ENCODE results near the gene PARD3.

PARD3 gene

DNA sequence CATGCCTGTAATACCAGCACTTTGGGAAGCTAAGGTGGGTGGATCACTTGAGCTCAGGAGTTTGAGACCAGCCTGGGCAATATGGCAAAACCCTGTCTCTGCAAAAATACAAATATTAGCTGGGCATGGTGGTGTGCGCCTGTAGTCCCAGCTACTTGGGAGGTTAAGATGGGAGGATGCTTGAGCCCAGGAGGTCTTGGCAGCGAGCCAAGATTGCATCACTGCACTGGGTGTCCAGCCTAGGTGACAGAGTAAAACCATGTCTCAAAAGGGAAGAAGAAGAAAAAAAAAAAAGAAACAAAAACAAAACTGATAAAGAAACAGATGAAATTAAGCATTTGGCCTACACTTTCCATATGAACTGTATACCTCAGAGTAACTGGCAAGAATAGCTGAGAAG lies 319.2 kb downstream of the PARD3 start:
- TF ChIP-seq POLR2AphosphoS5 (IDR thresholded peaks at IDR 0.05; ENCODE audit: low read depth, low read length) (no peak), FOXP2 (optimal IDR thresholded peaks at IDR 0.05; ENCODE audit: borderline replicate concordance, extremely low read depth, extremely low read length, insufficient read depth) (no peak), SIN3A (IDR thresholded peaks at IDR 0.05; ENCODE audit: borderline replicate concordance, insufficient read depth, low read length) (no peak), TAF1 (IDR thresholded peaks at IDR 0.05; ENCODE audit: borderline replicate concordance, insufficient read depth, low read length) (no peak)
- TF ChIP-seq, protein P1, sequence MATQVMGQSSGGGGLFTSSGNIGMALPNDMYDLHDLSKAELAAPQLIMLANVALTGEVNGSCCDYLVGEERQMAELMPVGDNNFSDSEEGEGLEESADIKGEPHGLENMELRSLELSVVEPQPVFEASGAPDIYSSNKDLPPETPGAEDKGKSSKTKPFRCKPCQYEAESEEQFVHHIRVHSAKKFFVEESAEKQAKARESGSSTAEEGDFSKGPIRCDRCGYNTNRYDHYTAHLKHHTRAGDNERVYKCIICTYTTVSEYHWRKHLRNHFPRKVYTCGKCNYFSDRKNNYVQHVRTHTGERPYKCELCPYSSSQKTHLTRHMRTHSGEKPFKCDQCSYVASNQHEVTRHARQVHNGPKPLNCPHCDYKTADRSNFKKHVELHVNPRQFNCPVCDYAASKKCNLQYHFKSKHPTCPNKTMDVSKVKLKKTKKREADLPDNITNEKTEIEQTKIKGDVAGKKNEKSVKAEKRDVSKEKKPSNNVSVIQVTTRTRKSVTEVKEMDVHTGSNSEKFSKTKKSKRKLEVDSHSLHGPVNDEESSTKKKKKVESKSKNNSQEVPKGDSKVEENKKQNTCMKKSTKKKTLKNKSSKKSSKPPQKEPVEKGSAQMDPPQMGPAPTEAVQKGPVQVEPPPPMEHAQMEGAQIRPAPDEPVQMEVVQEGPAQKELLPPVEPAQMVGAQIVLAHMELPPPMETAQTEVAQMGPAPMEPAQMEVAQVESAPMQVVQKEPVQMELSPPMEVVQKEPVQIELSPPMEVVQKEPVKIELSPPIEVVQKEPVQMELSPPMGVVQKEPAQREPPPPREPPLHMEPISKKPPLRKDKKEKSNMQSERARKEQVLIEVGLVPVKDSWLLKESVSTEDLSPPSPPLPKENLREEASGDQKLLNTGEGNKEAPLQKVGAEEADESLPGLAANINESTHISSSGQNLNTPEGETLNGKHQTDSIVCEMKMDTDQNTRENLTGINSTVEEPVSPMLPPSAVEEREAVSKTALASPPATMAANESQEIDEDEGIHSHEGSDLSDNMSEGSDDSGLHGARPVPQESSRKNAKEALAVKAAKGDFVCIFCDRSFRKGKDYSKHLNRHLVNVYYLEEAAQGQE (IDR thresholded peaks at IDR 0.05; ENCODE audit: insufficient read depth in 1 of 2, low read depth in 2 of 2, low read length in 2 of 2): no peak

DNA sequence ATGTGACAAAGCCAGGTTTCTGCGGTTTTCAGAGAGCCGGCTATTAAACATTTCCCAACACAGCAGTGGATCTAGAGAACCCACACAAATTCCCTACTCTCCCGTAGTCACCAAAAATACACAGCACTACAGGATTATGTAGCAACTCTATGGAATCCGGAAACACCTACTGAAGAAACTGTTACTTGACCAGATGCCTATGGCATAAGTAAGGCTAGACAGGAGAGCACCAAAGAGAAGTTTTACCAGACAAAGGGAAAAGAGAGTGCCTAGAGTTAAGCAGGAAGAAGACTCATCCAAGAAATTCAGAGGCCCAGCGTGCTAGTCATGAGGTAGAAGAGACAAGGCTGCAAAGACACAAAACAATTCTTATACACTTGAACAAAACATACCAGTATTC lies 321.1 kb downstream of the PARD3 start:
- no peak for TF ChIP-seq TAF1 (IDR thresholded peaks at IDR 0.05; ENCODE audit: borderline replicate concordance, insufficient read depth, low read length)
- TF ChIP-seq SIN3A (IDR thresholded peaks at IDR 0.05; ENCODE audit: borderline replicate concordance, insufficient read depth, low read length): no peak
- TF ChIP-seq FOXP2 (optimal IDR thresholded peaks at IDR 0.05; ENCODE audit: borderline replicate concordance, extremely low read depth, extremely low read length, insufficient read depth): no peak
- TF ChIP-seq, protein P1 (IDR thresholded peaks at IDR 0.05; ENCODE audit: insufficient read depth in 1 of 2, low read depth in 2 of 2, low read length in 2 of 2): no peak
- TF ChIP-seq POLR2AphosphoS5 (IDR thresholded peaks at IDR 0.05; ENCODE audit: low read depth, low read length): no peak

DNA sequence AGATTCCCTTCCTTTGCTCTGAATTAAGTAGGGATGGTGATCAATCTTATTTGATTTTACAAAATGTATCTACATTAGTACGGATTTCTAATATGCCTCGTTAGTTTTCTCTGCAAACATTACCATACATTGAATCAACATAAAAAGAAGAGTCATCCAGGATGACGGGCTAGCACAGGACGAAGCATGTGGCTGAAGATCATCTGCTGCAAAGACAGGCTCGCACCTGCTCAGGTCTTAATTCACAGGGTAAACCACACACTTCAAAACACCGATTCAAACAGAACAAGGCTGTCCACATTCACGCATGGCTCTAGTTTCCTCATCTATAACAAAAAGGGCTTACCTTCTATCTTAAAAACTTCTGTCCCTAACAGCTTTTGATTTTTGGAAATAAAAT lies 323.0 kb downstream of the PARD3 start:
- TF ChIP-seq SIN3A (IDR thresholded peaks at IDR 0.05; ENCODE audit: borderline replicate concordance, insufficient read depth, low read length) (no peak), FOXP2 (optimal IDR thresholded peaks at IDR 0.05; ENCODE audit: borderline replicate concordance, extremely low read depth, extremely low read length, insufficient read depth) (no peak), POLR2AphosphoS5 (IDR thresholded peaks at IDR 0.05; ENCODE audit: low read depth, low read length) (no peak), TAF1 (IDR thresholded peaks at IDR 0.05; ENCODE audit: borderline replicate concordance, insufficient read depth, low read length) (no peak)
- TF ChIP-seq, protein P1 (IDR thresholded peaks at IDR 0.05; ENCODE audit: insufficient read depth in 1 of 2, low read depth in 2 of 2, low read length in 2 of 2): no peak

DNA sequence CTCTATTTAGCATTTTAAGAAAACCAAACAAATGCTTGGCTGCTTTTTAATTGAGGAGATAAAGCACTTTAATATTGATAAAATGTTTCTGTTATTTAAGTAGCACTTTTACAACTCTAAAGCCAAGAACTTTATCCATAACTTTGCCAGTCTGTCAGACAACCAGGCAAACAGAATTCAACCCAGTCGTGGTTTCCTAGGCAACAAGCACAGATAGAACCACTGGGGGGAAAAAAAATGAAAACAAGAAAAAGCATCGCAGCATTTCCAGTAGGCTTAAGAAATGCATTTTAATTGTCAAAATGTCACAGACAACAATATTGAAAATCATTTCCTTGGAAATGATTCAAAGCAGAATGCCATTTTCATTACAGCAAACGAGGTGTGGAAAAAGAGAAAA lies 323.4 kb downstream of the PARD3 start:
- TF ChIP-seq, protein P1 (IDR thresholded peaks at IDR 0.05; ENCODE audit: insufficient read depth in 1 of 2, low read depth in 2 of 2, low read length in 2 of 2): no peak
- TF ChIP-seq SIN3A (IDR thresholded peaks at IDR 0.05; ENCODE audit: borderline replicate concordance, insufficient read depth, low read length): no peak
- no peak for TF ChIP-seq FOXP2 (optimal IDR thresholded peaks at IDR 0.05; ENCODE audit: borderline replicate concordance, extremely low read depth, extremely low read length, insufficient read depth)
